Stimulated activated CD4-positive, alpha-beta T cell treated with anti-CD3 and anti-CD28 coated beads, Interleukin-15, amount 100 ng/mL, for 24 hours (primary cell): ENCODE measurements around the gene ARHGAP42.

Source experiments
- DNase-seq: peaks from one replicate; pipeline ENCODE4 v3.0.0-alpha.2; 2020

Gene ARHGAP42

DNA sequence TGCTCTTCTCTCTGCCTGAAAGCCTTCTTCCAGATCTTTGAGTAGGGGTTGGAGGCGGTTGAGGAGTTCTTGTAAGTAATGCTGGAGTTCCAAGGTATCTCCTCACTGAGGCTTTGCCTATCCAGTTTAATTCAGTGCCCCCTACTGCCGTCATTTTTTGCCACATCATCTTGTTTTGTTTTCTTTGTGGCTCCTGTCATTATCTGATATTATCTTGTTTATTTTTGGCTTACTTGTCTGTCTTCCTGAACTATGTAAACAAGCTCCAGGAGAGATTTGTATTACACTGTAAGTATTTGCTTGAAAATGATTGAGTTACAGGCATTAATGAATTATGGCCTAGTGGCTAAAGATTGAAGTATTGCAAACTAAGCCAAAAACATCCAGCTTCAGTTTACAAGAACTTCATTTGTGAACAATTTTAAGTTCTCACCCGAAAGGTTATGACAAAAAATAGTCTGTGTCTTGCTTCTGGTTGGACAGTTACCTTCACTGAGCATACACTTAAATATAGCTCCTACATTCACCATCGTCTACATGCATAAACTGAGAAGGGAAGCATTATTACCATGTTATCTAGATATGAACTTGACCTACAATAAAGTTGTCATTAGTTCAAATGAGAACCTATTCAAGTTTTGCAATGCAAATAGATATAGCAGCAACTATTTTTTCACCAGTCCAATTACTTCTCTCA is 154.8 kb downstream of the ARHGAP42 start:
- no peak for DNase-seq

DNA sequence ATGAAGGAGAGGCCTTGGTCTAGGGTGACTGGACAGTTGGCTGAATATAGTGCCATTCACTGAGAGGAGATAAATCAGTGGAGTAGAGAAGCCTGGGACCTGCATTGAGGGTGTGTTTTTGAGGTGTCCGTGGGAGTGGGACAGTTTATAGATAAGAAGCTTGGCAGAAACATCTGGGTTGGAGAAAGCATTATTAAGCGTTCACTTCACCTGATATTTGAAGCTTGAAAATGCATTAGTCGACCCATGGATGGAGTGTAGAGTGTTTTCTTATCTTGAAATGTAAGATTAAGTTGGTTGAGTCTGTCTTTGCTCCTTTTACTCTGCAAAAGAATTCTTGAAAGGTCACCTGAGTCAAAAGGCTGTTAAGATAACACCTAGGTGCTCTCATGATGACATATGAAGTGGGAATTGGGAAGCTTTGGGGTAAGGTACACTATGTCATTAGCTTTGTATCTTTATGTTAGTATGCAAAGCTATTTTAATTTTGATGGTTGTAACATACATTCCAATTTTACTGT is 160.7 kb downstream of the ARHGAP42 start:
- no peak for DNase-seq

DNA sequence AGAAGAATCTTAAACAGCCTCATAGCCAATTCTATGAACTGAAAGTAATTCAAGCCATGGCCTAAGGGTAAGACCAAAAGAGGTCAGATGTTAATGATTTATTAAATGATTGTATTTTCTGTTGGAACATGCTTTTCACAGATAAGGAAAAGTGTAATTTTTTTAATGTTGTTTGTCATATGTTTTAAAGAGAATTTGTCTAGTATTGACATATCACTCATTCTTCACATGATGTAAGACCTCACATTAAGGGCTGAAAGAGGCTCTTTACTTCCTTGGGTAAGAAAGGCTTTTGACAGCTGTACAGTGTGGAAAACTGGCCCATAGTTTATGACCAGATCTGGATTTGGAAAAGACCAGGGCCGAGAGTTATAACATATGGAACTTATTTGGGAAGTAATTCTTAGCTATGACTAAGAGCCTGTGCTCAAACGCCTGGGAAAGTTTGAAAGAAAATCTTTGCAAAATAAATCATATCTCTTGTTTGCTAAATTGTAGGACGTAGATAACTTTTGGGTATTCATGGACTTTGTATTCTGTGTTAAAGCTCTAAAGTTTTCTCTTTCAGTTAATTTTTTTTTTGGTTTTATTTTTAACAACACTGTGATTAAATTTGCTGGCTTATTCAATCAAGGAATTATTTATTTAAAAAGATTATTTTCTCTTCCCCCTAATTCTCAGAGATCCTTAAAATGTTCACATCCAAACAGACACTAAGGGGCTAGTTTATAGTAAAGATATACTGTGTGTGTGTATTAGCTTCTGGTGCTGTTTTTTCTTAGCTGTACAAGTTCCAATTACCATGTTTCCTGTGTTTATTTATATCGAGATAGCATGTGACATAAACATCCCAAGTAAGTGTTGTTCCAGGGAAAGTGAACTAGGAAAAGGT is 162.2 kb downstream of the ARHGAP42 start:
- DNase-seq: no peak

DNA sequence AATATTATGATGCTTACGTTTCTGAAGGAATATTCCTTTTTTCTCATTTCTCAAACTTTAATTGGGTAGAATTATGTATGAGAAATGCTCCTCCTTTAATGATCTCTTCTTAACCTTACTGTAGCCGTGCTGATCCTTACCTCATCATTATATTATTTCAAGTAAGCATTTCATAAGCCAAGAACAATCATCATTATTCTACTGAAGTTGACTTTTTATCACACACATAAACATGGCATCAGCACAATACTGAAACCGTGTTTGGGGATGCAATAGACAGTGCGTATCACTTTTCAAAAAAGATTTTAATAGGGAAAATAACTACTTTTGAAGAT is 162.8 kb downstream of the ARHGAP42 start:
- no peak for DNase-seq

DNA sequence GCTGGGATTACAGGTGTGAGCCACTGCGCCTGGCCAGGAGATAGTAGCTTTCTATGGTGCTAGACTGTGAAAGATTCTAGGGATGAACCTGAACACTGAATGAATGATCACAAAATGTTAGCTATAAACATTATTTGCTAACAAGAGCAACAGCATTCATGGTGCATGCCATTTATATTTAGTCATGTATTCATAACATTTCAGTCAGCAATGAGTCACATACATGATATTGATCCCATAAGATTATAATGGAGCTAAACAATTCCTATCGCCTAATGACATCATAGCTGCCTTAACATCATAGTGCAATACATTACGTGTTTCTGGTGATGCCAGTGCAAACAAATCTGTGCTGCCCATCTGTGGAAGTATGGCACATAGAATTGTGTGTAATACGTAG is 164.1 kb downstream of the ARHGAP42 start:
- no peak for DNase-seq

DNA sequence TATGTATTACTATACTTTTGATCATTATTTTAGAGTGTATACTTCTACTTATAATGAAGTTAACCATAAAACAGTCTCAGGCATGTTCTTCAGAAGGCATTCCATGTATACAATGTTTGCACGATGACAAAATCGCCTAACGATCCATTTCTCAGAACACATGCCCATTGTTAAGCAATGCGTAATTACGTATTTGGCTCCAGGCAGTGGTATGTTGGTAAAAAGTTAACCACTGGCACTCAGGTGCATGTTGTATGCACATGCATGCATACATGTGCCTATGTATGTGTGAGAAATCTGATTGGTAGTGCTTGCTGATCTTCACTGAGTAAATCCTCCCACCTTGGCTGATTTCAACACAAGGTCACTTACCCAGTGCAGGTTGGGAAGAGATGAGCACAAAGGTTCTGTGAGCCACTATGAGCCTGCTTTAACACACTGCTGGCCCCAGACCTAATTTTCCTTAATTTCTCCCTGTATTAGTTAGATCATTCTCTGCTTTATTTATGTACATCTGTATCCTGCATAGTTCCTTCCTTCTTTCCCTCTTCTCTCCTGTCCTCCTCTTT is 164.6 kb downstream of the ARHGAP42 start:
- no peak for DNase-seq

DNA sequence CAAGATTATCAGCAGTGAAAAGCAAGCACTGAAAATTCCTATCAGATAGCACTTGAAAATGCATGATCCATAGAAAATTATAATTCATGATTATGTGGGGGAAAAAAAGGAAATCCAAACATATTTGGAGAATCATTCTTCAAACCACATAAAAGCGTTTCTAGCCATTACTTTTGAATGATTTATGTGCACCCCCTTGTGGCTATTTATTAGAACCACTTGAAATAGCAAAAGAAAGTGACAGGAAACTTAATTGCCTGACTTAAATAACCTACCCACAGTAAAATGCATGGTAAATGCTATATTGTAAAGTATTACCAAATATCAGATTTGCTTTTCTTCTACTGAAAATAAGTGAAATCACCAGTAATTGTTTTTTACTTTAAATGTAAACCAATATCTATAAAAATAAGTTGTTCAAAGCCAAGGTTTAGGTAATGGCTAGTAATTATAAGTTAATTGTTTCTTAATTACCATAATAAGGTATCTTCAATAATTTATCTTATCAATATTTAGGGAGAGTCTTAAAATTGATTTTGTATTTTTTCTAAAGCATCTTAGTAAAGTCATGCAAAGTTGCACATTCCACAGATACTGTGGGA is 168.5 kb downstream of the ARHGAP42 start:
- DNase-seq: no peak

DNA sequence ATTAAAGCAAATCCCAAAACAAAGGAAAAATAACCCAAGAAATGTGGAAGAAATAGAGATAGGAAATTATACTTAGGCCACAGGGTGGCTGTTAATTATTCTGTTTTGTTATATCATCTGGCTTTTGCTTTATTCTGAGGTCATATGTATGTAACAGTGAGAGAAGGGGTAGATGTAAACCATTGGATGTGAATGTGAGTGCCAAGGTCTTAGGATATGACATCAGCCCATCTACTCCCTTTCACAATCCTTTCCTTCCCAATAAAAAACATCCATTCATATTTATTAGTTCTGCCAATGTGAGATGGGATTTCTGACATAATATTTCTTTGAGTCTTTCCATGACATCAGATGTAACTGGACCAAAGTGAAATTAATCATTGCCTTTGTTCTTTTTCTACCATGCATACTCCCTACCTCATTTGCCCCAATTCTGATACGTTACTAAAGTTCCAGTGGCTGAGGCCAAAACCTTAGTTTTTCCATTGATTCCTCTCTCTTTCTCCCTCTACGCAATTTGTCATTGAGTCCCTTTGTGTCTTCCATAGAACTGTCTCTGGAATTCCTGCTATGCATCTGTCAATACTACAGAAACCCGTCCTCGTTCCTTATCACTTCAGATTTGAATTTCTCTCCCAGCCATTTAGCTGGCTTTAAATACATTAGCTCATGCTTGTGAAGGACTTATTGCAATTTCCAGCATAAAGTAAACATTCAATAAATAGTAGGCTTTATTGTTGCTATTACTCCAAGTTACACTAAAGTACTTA is 170.3 kb downstream of the ARHGAP42 start:
- no peak for DNase-seq

DNA sequence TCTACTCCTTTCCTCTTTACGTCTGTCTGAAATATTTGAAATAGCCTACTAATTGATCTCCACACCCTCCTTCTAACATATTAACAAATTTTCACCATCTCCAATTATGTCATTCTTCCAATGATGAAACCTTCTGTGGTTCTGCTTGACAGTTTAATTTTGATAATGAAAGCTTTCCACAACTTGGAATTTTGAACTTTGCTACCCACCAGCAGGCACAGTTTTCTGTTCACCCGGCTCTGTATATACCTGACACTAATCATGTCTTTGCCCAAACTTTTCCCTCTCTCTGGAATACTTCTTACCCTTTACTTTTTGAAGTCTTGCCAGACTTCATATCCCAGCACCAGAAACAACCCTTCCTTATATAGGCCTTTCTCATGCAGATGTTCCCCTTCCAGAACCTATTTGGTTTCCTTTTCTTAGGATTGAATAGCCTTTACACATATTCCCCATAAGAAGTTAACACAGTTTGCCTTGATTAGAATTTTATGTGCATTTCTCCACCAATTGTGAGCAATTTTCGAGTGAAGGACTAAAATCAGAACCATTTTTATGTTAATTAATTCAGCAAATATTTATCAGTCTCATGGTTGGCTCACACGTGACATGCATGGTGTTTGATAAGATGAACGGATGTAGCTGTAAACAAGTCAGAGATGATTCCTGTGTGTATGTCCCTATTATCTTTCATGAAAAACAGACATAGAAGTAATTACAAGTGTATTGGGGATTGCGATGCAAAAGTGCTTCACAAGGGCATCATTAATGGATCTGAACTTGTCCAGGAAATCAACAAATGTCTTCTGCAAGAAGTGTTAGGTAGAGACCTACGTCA is 173.4 kb downstream of the ARHGAP42 start:
- no peak for DNase-seq

DNA sequence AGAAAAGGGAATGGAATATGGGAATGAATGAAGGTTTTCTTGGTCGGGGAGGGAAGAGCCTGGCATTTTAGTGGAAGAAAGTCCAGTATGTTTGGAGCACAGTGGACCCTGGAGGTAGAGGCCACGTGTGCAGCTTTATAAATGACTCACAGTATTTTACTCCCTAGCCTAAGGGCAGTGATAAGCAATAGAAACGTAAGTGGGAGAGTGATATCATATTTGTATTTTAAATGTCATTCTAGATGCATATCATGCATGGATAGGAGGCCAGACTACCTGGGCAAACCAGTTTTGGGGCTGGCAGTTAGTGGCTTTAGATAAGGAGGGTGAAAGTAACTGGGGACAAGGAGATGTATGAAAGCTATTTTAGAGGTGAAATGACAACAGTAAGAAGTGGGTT is 174.1 kb downstream of the ARHGAP42 start:
- DNase-seq: no peak

DNA sequence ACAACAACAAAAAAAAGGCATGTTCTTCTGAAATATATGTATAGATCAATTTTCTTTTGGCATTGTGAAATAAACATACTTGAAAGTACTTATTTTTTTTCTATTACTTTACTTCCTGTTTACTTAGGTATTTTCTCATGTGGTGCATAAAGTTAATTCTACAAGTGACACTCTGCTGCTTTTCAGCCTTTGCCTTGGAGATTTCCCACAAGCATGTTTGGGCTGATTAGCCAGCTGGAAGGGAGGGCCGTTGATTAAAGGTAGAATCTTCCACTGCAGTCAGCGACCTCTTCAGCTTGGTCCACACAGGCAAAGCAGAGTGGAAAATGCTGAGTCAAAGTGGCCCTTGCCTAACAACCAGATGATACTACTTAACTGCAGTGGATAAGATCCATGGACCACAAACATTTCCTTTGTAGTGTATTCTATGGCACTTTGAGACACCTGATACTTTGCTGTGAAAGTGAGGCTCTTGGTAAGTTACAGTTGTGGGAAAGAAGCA is 176.0 kb downstream of the ARHGAP42 start:
- no peak for DNase-seq

DNA sequence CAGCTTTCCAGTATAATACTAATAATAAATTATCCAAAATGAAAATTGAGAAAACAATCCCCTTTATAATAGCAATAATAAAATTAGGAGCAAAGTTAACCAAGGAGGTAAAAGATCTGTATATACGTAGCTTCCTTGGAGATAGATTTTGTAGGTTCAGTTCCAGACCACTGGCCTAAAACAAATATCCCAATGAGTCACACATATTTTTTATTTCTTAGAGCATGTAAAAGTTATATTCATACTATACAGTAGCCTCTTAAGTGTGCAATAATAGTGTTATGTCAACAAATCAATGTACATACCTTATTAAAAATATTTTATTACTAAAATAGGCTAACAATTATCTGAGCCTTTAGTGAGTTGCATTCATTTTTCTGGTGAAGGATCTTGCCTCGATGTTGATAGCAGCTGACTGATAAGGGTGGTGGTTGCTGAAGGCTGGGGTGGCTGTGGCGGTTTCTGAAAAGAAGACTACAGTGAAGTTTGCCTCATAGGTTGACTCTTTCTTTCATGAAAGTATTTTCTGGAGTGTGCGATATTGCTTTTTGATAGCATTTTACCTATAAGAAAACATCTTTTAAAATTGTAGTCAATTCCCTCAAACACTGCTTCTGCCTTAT is 178.5 kb downstream of the ARHGAP42 start:
- no peak for DNase-seq

DNA sequence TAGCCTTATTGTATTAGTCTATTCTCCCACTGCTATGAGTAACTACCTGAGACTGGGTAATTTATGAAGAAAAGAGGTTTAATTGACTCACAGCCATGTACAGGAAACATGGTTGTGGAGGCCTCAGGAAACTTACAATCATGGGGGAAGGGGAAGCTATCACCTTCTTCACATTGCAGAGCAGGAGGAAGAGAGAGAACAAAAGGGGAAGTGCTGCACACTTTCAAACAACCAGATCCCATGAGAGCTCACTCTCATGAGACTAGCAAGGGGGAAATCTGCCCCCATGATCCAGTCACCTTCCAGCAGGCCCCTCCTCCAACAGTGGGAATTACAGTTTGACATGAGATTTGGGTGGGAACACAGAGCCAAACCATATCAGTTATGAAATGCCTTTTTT is 179.4 kb downstream of the ARHGAP42 start:
- DNase-seq: no peak

DNA sequence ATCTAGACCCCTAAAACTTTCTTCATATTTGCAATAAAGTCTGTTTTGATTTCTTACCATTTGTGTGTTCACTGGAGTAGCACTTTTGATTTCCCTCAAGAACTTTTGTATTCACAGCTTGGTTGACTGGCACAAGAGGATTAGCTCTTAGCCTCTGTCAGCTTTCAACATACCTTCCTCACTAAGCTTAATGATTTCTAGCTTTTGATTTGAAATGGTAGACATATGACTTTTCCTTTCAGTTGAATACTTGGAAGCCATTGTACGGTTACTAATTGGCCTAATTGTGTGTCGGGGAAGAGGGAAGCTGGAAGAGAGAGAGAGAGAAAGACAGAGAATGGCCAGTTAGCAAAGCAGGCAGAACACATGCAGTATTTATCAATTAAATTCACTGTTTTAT is 180.5 kb downstream of the ARHGAP42 start:
- no peak for DNase-seq

DNA sequence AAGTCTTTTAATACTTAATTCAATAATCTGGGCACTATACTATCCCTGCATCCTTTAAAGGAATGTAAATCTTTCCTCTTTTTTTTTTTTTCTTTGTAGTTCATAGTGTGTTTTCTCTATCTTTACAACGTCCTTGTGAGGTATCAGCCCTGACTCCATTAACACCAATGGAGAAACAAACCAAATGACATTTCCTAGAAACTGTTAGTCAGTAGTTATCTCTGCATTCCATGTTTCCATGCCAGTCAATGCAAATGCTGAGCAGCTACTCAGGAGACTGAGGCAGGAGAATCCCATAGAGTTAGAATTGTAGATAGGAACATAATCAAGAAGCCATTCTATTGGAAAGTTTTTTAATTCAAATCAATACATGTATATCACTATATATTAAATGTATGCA is 182.2 kb downstream of the ARHGAP42 start:
- no peak for DNase-seq

DNA sequence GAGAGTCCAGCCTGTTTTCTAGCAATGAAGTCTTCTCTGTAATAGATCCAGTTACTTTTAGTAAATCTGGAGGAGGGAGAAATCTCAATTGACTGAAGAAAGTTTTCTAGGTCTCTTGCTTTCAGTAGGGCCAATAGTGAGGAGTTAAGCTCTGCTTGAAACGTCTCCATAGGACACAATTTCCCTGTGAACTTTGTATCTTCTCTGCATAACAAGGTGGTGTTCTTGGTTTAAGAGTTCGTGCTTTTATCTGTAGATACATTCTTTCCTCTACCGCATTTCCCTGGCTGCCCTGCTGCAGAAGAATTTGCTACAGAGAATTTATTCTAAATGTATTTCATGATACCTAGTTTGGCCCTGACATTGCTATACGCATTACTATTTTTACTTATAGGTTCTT is 183.1 kb downstream of the ARHGAP42 start:
- DNase-seq: no peak

DNA sequence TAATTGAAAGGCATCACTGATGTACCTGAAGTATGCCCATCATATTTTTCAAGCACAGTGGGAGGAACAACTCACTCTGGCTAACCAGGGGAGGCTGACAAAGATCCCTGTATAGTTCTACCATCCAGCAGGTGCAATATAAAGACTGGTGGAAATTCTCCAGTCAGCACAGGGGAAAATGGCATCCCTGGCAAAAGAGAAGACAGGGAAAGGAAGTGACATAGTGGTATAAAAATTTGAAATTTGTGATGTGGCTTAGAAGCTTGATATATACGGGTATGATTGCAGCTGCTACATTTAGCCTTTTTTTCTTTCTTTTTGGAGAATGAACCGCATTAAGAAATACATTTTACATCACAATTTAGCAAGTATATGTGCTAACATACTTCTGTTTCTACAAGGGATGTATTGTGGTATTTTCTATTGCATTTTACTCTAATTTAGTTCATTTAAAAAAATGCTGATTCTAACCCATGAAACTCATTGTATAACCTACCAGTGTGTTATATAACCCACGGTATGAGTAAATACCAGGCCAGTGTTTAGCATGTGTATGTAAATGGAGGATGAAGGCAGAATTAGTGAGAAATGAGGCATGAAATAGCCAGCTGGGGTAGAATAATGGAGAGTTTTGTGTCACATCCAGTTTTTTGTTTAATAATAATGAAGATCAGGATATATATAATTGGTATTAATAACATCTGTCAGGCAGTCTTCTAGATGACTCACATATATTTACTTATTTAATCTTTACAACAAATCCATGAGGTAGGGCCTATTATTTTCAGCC is 186.1 kb downstream of the ARHGAP42 start:
- DNase-seq: no peak

DNA sequence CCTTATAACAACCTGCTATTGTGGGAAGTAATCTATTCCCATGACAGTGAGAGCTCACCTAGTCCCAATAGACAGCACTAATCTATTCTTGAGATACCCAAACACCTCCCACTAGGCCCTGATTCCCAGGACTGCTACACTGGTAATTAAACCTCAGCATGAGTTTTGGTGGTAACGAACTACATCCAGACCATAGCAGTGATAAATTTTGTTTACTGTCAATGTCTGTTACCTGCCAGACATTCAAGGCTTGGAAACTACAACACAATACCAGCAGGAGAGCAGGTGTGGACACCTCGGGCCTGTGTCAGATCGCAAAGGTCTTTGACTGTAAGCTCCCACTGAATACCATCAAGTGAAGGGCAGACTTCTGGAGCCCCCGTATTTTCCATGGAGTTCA is 187.1 kb downstream of the ARHGAP42 start:
- no peak for DNase-seq

DNA sequence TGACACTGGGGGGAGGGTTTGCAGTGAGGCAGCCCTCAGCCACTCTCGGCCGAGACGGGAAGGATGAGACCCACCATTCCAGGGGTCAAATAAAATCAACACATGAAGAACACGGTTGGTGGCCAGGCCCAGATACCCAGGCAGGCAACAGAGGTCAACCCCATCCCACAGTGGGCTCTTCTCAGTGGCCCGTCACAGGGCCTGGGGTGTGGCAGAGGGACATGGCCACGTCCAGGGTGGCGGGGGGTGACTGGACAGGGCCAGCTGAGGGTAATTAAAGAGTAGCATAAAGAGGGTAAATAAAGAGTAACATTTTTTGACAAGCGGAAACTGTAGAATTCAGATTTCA is 188.4 kb downstream of the ARHGAP42 start:
- no peak for DNase-seq

DNA sequence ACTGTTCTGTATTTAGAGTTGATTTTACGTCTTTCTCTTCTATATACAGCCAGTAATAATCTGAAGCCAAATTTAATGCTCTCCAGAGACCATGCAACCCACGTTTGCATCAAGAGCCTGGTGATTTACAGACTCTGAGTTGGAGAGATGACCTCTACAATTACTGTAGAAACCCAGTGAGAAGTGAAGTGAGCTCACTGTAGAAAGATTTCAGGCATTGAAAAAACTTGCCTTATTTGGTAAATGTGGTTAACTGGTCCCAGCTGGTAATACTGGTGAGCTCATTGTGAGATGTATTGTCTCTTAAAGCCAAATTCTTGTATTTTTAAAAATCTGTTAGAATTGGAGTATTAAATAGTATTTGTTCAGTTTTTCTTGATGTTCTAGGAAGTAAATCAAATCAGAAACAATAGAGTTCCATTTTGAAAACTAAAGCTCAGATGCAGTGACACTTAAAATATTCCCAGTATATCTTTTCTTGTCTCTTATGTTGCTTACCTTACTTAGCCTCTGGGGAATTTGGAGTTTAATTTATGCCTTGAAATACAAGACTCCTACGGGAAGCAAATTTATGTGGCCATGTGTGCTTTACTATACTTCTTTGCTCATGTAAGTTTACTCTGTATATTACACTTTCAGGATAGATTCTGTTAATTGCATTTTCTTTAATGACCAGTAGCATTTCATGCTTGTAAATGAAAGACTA is 189.9 kb downstream of the ARHGAP42 start:
- DNase-seq: no peak
